ENCODE data around the gene ZNF385B.
A peak's percentile ranks its signal among the peaks of the same experiment; 100 is the strongest.

ZNF385B gene

DNA sequence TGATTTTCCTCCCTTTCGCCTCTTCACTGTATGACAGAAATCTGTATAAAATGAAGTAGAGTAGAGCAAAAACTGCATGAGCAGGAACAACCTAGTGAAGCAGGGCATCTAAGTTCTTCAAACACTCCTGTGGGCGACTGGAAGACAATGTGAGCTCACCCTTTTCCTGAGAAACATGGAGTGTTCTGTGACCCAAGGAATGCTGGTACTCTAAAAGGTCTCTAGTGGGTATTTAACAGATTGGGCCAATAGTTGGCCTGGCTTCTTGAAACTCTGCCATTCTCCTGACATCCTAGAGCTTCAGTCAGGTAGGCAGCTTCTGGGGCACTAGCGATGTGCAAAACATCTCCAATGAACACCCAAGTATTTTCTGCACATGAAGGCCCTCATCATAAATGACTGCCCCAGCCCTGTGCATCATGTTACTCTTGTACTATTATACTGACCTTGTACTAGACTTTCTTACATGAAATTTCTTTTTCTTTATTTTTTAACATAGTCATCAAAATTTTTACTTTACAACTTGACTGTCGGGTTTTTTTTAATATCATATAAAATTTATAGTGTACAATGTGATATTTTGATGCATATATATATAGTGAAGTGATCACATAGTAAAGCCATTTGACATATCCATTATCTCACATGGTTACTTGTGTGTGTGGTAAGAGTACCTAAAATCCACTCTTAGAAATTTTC is 302.2 kb downstream of the ZNF385B start:
- TF ChIP-seq CTCF (conservative IDR thresholded peaks at IDR 0.05; ENCODE audit: low read length), result no peak
- no peak overlapping the region for H3K4me3 ChIP-seq (ENCODE audit: low read length)
- DNase-seq (ENCODE audit: low read depth), result no peak

DNA sequence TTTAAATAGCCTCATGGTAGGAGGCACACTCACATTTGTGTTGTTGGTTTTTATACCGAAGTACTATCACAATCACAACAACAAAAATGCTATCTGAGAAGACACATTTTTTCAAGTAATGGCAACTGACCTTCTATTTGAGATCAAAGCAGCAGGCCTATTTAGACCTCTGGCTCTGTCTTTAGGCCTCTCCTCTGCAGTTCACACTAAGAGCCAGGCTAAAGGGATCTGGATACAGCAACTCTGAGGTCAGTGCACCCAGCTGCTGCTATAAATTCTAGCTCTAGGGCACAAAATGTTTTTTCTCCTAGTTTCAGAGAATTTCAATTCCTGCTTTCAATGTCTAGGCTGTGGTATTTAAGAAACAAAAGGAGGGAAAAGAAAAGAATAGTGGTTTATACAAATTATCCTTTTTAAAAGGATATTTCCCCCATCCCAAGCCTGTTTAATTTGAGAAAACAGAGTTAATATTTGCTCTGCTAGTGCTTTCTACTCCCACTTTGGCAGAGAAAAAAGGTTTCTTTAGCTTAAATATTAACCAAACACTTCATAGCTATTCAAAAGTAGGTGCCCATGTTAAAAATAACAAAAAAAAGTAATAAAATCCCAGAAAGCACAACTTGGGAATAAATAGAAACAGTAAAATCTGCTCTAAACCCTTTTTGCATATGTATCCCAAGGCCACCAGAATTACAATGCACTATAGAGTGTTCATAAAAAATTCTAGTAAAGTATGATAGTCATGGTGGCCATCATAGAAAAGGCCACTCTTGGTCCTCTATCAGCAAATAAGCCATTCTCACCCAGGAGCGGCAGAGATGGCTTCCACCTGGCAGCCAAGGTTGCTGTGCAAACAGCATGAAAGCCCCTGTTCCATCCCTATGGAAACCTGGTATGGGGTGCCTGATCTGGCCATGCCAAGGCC is 303.1 kb downstream of the ZNF385B start:
- TF ChIP-seq CTCF (conservative IDR thresholded peaks at IDR 0.05; ENCODE audit: low read length), result no peak
- H3K4me3 ChIP-seq (ENCODE audit: low read length), result no peak overlapping the region
- DNase-seq (ENCODE audit: low read depth), result no peak

GRCh38 chr2:179556425-179556824 is 305.0 kb downstream of the ZNF385B start:
- H3K4me3 ChIP-seq (ENCODE audit: low read length), result no peak overlapping the region
- no peak for TF ChIP-seq CTCF (conservative IDR thresholded peaks at IDR 0.05; ENCODE audit: low read length)
- DNase-seq (ENCODE audit: low read depth), result no peak

GRCh38 chr2:179555691-179556283 is 305.6 kb downstream of the ZNF385B start:
- no peak for TF ChIP-seq CTCF (conservative IDR thresholded peaks at IDR 0.05; ENCODE audit: low read length)
- peak; percentile 46 for DNase-seq (ENCODE audit: low read depth)
- H3K4me3 ChIP-seq (ENCODE audit: low read length), result no peak overlapping the region

GRCh38 chr2:179554639-179555386 is 306.6 kb downstream of the ZNF385B start:
- H3K4me3 ChIP-seq (ENCODE audit: low read length), result no peak overlapping the region
- no peak for DNase-seq (ENCODE audit: low read depth)

GRCh38 chr2:179553382-179553781 is 308.0 kb downstream of the ZNF385B start:
- no peak for DNase-seq (ENCODE audit: low read depth)
- TF ChIP-seq CTCF (conservative IDR thresholded peaks at IDR 0.05; ENCODE audit: low read length), result no peak
- H3K4me3 ChIP-seq (ENCODE audit: low read length), result no peak overlapping the region

More at GRCh38 chr2:179554639-179555386, 306.6 kb downstream of the ZNF385B start:
- no peak for TF ChIP-seq CTCF (conservative IDR thresholded peaks at IDR 0.05; ENCODE audit: low read length)
